Measurements from ENCODE around the gene SMARCA2. TPM values are rescaled to one million over a fixed set of nuclear protein-coding genes. Genes with fewer than 3 reads are reported as not detected.

The SMARCA2 gene
- total and polyA plus RNA-seq, 9 of the 15 experiments (the other 6 are each of a cell fraction or from before 2014, with no cell fraction given), result 8.0 to 34.8 (median 25.5) TPM

DNA sequence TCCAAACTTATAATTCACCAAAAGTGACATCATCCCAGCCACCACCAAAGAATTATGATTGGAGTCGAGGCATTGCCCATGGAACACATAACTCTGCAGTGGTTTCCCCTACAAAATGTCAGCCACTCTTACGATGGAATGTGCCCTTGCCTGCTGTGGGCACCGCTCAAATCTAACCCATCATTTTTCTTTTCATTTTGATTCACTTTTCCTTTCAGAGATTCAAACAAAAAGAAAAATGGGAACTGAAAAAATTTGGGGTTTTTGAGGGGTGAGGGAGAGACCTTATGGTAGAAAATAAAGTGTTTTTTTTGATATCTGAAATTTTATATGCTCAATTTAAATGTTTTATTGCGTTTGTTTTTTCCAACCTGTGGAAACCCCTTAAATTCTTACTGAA lies 28.1 kb downstream of the SMARCA2 start:
- no peaks in the 10 kb centered on the region for H3K9me1 ChIP-seq (ENCODE audit: control insufficient read depth, insufficient read depth, low read length)
- WGBS (ENCODE audit: insufficient coverage, low coverage, missing lambda C conversion rate), result 92% methylated on average over 1 of the region's 4 CpGs
- no peak overlapping the region for H3K27ac ChIP-seq (ENCODE audit: extremely low read depth, low read depth, low read length)
- no peak for ATAC-seq
- no peak overlapping the region for H3K4me2 ChIP-seq (ENCODE audit: insufficient read depth, low read length)
- ChIA-PET POLR2A (interaction anchor here (0.6 to 1.1 kb wide), 2 partner anchors 103 to 110 kb away, joined by 3 read pairs; no protein-coding TSS in a partner anchor), CTCF (ENCODE audit: low intra/inter-chr PET ratio) (interaction anchor here (0.7 kb wide), 1 partner anchor 1636 kb away, joined by 3 read pairs; no protein-coding TSS in a partner anchor)
- no peak for DNase-seq (ENCODE audit: extremely low read depth in 1 of 4, low spot score in 3 of 4)
- no peak for FAIRE-seq
- H3K36me3 ChIP-seq (ENCODE audit: control insufficient read depth, insufficient read depth, low read length), result peaks cover 47% of the 10 kb centered on the region; the same call in 2 of the 3 replicates
- in situ Hi-C loops (cut with MboI) (no loop called here), intact Hi-C loops (cut with micrococcal nuclease) (no loop called here)
- no TSS peak for BruUV-seq (replicated peaks)
- no peak overlapping the region for H3K4me3 ChIP-seq
- no peaks in the 10 kb centered on the region for H3K27me3 ChIP-seq (ENCODE audit: control insufficient read depth in 2 of 2, insufficient read depth in 2 of 2, low read length in 2 of 2)
- no peaks in the 10 kb centered on the region; the same call in 2 of the 3 replicates for H3K79me2 ChIP-seq (ENCODE audit: control insufficient read depth, insufficient read depth, low read length)
- no peak overlapping the region for H3K9ac ChIP-seq (ENCODE audit: insufficient read depth in 1 of 2, low read depth in 2 of 2, low read length in 2 of 2)
- no peaks in the 10 kb centered on the region for H3K9me3 ChIP-seq (replicated peaks; ENCODE audit: control insufficient read depth, insufficient read depth, low read depth, low read length)
- H4K20me1 ChIP-seq (replicated peaks; ENCODE audit: control insufficient read depth, insufficient read depth, low read length), result no peaks in the 10 kb centered on the region
- no peak overlapping the region for H2AFZ ChIP-seq (ENCODE audit: low read depth, low read length)
- no peaks in the 10 kb centered on the region for H3K4me1 ChIP-seq (replicated peaks in 1 of 2; ENCODE audit: control insufficient read depth in 2 of 2, insufficient read depth in 2 of 2, low read length in 2 of 2)
- TF ChIP-seq MYNN (IDR thresholded peaks at IDR 0.05), result no peak
- TF ChIP-seq MYNN (CRISPR knock-in tag; IDR thresholded peaks at IDR 0.05), result no peak
- no peak for TF ChIP-seq SIX5 (IDR thresholded peaks at IDR 0.05; ENCODE audit: borderline replicate concordance in 1 of 2, insufficient read depth in 1 of 2, low read depth in 1 of 2, low read length in 2 of 2)
- no peak for TF ChIP-seq BRF1 (IDR thresholded peaks at IDR 0.05; ENCODE audit: borderline replicate concordance, extremely low read depth, insufficient read length)
- no peak for TF ChIP-seq PRDM10 (IDR thresholded peaks at IDR 0.05; ENCODE audit: partially characterized antibody)
- no peak for TF ChIP-seq SRSF3 (IDR thresholded peaks at IDR 0.05; ENCODE audit: insufficient read depth, low read length)
- TF ChIP-seq TRIM28 (IDR thresholded peaks at IDR 0.05), result no peak
- no peak for TF ChIP-seq STAG1 (CRISPR knock-in tag; IDR thresholded peaks at IDR 0.05; ENCODE audit: borderline replicate concordance)
- no peak for TF ChIP-seq ZNF175 (CRISPR knock-in tag; IDR thresholded peaks at IDR 0.05; ENCODE audit: low read depth)
- TF ChIP-seq AFF4 (CRISPR knock-in tag; IDR thresholded peaks at IDR 0.05), result no peak
- no peak for TF ChIP-seq TCF7L2 (IDR thresholded peaks at IDR 0.05; ENCODE audit: low read depth, low read length)
- TF ChIP-seq TSC22D4 (tag; IDR thresholded peaks at IDR 0.05), result no peak
- no peak for TF ChIP-seq PRMT5 (CRISPR knock-in tag; IDR thresholded peaks at IDR 0.05)
- TF ChIP-seq TCFL5 (CRISPR knock-in tag; conservative IDR thresholded peaks at IDR 0.05), result no peak
- TF ChIP-seq NFYB (IDR thresholded peaks at IDR 0.05; ENCODE audit: extremely low read depth, insufficient read length), result no peak

Measured in K562 (cell line).